Measurements from ENCODE around the gene ZNF692. TPM values are rescaled to one million over a fixed set of nuclear protein-coding genes. Genes with fewer than 3 reads are reported as not detected.

ZNF692 gene
- total and polyA plus RNA-seq, 2 of the 13 experiments (the other 11 are each of a cell fraction or from before 2014, with no cell fraction given): 27.3 to 45.8 TPM

GRCh38 chr1:248906753-248907661, 48.1 kb upstream of the ZNF692 start (continued):
- TF ChIP-seq YEATS2 (CRISPR knock-in tag; IDR thresholded peaks at IDR 0.05; ENCODE audit: borderline replicate concordance) (no peak), POLR2AphosphoS5 (IDR thresholded peaks at IDR 0.05; ENCODE audit: low read depth, low read length) (no peak; the same call in 1 of the 2 replicates), RARA (CRISPR knock-in tag; IDR thresholded peaks at IDR 0.05) (peak; percentile 36; the same call in 1 of the 2 replicates), NR2F6 (IDR thresholded peaks at IDR 0.05) (0 out of 2 replicates have a peak, but pooled peaks have one; percentile 13), NR2F6 (CRISPR knock-in tag; IDR thresholded peaks at IDR 0.05) (no peak)

- 2% methylated on average over 26 of the region's 80 CpGs for WGBS (ENCODE audit: low lambda C conversion rate)
- peaks cover 25% of the 10 kb centered on the region for H3K4me1 ChIP-seq (ENCODE audit: insufficient read depth, low read length)
- H4K20me1 ChIP-seq (ENCODE audit: insufficient read depth, low read length): no peaks in the 10 kb centered on the region
- H3K27ac ChIP-seq (ENCODE audit: extremely low read length, insufficient read depth, low read length): peak within 1 kb of the TSS; percentile 97
- POLR2A ChIA-PET: interaction anchor here (0.6 to 1.9 kb wide), 8 partner anchors 14 to 80 kb away, joined by 3 to 19 read pairs (median 4); partner anchors contain the start of genes SH3BP5L and ZNF672
- CTCF ChIA-PET (ENCODE audit: low intra/inter-chr PET ratio, low total read pairs): interaction anchor here (1.0 kb wide), 1 partner anchor 19 kb away, joined by 3 read pairs; no protein-coding TSS in a partner anchor
- H2AFZ ChIP-seq (ENCODE audit: low read length): peak within 1 kb of the TSS; percentile 98
- H3K27me3 ChIP-seq (ENCODE audit: control insufficient read depth in 1 of 2, insufficient read depth in 2 of 2, low read length in 2 of 2): no peaks in the 10 kb centered on the region; a peak in 1 of 5 replicates
- no TSS peak for BruUV-seq (replicated peaks)
- H3K9ac ChIP-seq (ENCODE audit: insufficient read depth, low read depth, low read length): peak within 1 kb of the TSS; percentile 89
- peak; percentile 97 for ATAC-seq
- in situ Hi-C loops (cut with HindIII; ENCODE audit: extremely low pct_ligation_motif_present, low pct_unique_long_range_greater_than_20kb) (no loop called here), intact Hi-C loops (cut with micrococcal nuclease; ENCODE audit: unreplicated experiment) (loop anchor here (1.0 to 2.0 kb wide), 3 partner anchors 33 to 68 kb away; partner anchors contain the start of genes ZNF672 and ZNF692)
- DNase-seq (ENCODE audit: low spot score): peak; percentile 81
- H3K9me3 ChIP-seq (ENCODE audit: low read length): no peaks in the 10 kb centered on the region
- peaks cover 24% of the 10 kb centered on the region for H3K79me2 ChIP-seq (ENCODE audit: insufficient read depth, low read length)
- FAIRE-seq: peak; percentile 15
- H3K36me3 ChIP-seq (replicated peaks in 1 of 2; ENCODE audit: control insufficient read depth in 1 of 2, insufficient read depth in 2 of 2, low read length in 2 of 2): peaks cover 0 to 2% of the 10 kb centered on the region in 2 experiments; a peak in 1 of 5 replicates
- H3K4me3 ChIP-seq (replicated peaks in 1 of 3; ENCODE audit: insufficient read depth in 1 of 3, low read depth in 2 of 3, low read length in 3 of 3): peak within 1 kb of the TSS; percentile 84 to 90 (median 89)
- H3K4me2 ChIP-seq (ENCODE audit: low read depth, low read length): peak within 1 kb of the TSS; percentile 88
- no peak for TF ChIP-seq FOXA1 (IDR thresholded peaks at IDR 0.05)
- TF ChIP-seq FOXA1 (CRISPR knock-in tag; IDR thresholded peaks at IDR 0.05): no peak; the same call in 1 of the 2 replicates
- TF ChIP-seq NFKB2 (CRISPR knock-in tag; IDR thresholded peaks at IDR 0.05; ENCODE audit: borderline replicate concordance): peak; percentile 97; the same call in 1 of the 2 replicates
- no peak for TF ChIP-seq ZNF251 (CRISPR knock-in tag; IDR thresholded peaks at IDR 0.05)
- peak; percentile 97 for TF ChIP-seq ZNF280D (CRISPR knock-in tag; IDR thresholded peaks at IDR 0.05)
- TF ChIP-seq ZNF343 (CRISPR knock-in tag; IDR thresholded peaks at IDR 0.05): peak; percentile 90; the same call in 1 of the 2 replicates
- 0 out of 2 replicates have a peak, but pooled peaks have one; percentile 88 for TF ChIP-seq ZNF101 (CRISPR knock-in tag; IDR thresholded peaks at IDR 0.05; ENCODE audit: borderline replicate concordance, low read depth)
- TF ChIP-seq THAP8 (CRISPR knock-in tag; IDR thresholded peaks at IDR 0.05; ENCODE audit: borderline replicate concordance): peak; percentile 85; the same call in 1 of the 2 replicates
- peak; percentile 64; the same call in 1 of the 2 replicates for TF ChIP-seq ZNF430 (CRISPR knock-in tag; IDR thresholded peaks at IDR 0.05)
- no peak for TF ChIP-seq PAF1 (CRISPR knock-in tag; IDR thresholded peaks at IDR 0.05)
- no peak for TF ChIP-seq ZBTB42 (CRISPR knock-in tag; IDR thresholded peaks at IDR 0.05)
- TF ChIP-seq ELF3 (CRISPR knock-in tag; IDR thresholded peaks at IDR 0.05): peak; percentile 54; the same call in 1 of the 2 replicates
- TF ChIP-seq CHD2 (IDR thresholded peaks at IDR 0.05; ENCODE audit: low read depth, low read length): no peak
Measured at GRCh38 chr1:248906009-248906752, 47.3 kb upstream of the ZNF692 start, which contains the start of gene PGBD2. Gene PGBD2, plus strand, starts transcription at chr1:248906235. Its CDS starts 7,628 bp downstream, at chr1:248913863.

All from HepG2 (cell line).